Stimulated activated CD4-positive, alpha-beta T cell treated with anti-CD3 and anti-CD28 coated beads, Interleukin-12 subunit alpha, Interleukin-12 subunit beta, amount 100 ng/mL, for 48 hours (primary cell): ENCODE results near the gene MAU2.
A peak's percentile ranks its signal among the peaks of the same experiment; 100 is the strongest.
"Not testable (repeated sequence)": the region's sequence is repeated elsewhere in the genome, so short reads cannot be mapped to it uniquely, and the experiment has no call there.

Experiments
- DNase-seq, 3 donors: peaks; one replicate each; pipeline ENCODE4 v3.0.0-alpha.2; 2020; ENCODE audit warnings: low read depth in 2 of 3, low spot score in 1 of 3

MAU2 gene

GRCh38 chr19:19345970-19346369 is 25.3 kb downstream of the MAU2 start:
- no peak for DNase-seq

GRCh38 chr19:19347401-19348110 is 26.9 kb downstream of the MAU2 start:
- DNase-seq: no peak

GRCh38 chr19:19348266-19348665 is 27.6 kb downstream of the MAU2 start:
- DNase-seq: no peak

- DNase-seq: no peak
These were observed 28.7 kb downstream of the MAU2 start for GRCh38 chr19:19349365-19349764.

- DNase-seq: not testable (repeated sequence)
These were observed 30.1 kb downstream of the MAU2 start for GRCh38 chr19:19350756-19351155.

- no peak for DNase-seq
These were observed 32.2 kb downstream of the MAU2 start for GRCh38 chr19:19352823-19353222.

GRCh38 chr19:19354007-19354406 is 33.4 kb downstream of the MAU2 start:
- DNase-seq: no peak

- DNase-seq: no peak
These were observed 34.3 kb downstream of the MAU2 start for GRCh38 chr19:19354932-19355331.

GRCh38 chr19:19355606-19356139 is 35.0 kb downstream of the MAU2 start:
- no peak for DNase-seq

- no peak for DNase-seq
These were observed 35.9 kb downstream of the MAU2 start for GRCh38 chr19:19356500-19356899.

GRCh38 chr19:19356901-19357566 is 36.4 kb downstream of the MAU2 start:
- no peak for DNase-seq

GRCh38 chr19:19361075-19361594 is 40.5 kb downstream of the MAU2 start:
- peak; percentile 69 to 78 (median 71) for DNase-seq

GRCh38 chr19:19362075-19362474 is 41.4 kb downstream of the MAU2 start:
- DNase-seq: no peak

- peak; percentile 61 to 68 (median 61) for DNase-seq
These were observed 46.1 kb downstream of the MAU2 start for GRCh38 chr19:19366434-19367396.

GRCh38 chr19:19368087-19368486 is 47.5 kb downstream of the MAU2 start:
- DNase-seq: no peak

GRCh38 chr19:19371059-19371458 is 50.4 kb downstream of the MAU2 start:
- DNase-seq: no peak

GRCh38 chr19:19372656-19373416 is 52.2 kb downstream of the MAU2 start:
- DNase-seq: no peak

GRCh38 chr19:19379527-19379926 is 58.9 kb downstream of the MAU2 start:
- DNase-seq: no peak

GRCh38 chr19:19380316-19380715 is 59.7 kb downstream of the MAU2 start:
- DNase-seq: not testable (repeated sequence)
